Mesodermal cell (in vitro differentiated cells): Measurements from ENCODE around the gene RNF152.
A peak's percentile ranks its signal among the peaks of the same experiment; 100 is the strongest.

Experiments
- H3K27ac ChIP-seq: 2 replicates; pipeline ENCODE4 v1.7.0; 2013; ENCODE audit warnings: mild to moderate bottlenecking, low read depth, low read length, moderate library complexity; ENCODE audit not compliant: severe bottlenecking
- H3K36me3 ChIP-seq: 2 replicates; pipeline ENCODE4 v1.7.1; 2013; ENCODE audit warnings: mild to moderate bottlenecking, low read length, moderate library complexity; ENCODE audit not compliant: control insufficient read depth, insufficient read depth
- H3K4me1 ChIP-seq: one replicate; pipeline ENCODE4 v1.7.1; 2013; ENCODE audit warnings: mild to moderate bottlenecking, low read length; ENCODE audit not compliant: insufficient read depth, control insufficient read depth, poor library complexity, severe bottlenecking
- H3K4me3 ChIP-seq: 2 replicates; pipeline ENCODE4 v1.7.0; 2013; ENCODE audit warnings: low read length, control low read depth, mild to moderate bottlenecking; ENCODE audit not compliant: insufficient read depth, poor library complexity, severe bottlenecking; ENCODE audit errors: extremely low read depth
- H3K9me3 ChIP-seq: 2 replicates; pipeline ENCODE4 v1.7.1; 2013; ENCODE audit warnings: mild to moderate bottlenecking, low read length, moderate library complexity; ENCODE audit not compliant: control insufficient read depth
- WGBS, 2 experiments: methylation state at CpG; one replicate each; pipeline ENCODE4 v1.1.5; 2013; ENCODE audit warnings: missing lambda C conversion rate in 2 of 2; ENCODE audit not compliant: insufficient coverage in 2 of 2; 5-methylcytosine and 5-hydroxymethylcytosine counted together

Gene RNF152

GRCh38 chr18:61876899-61877298 is 15.9 kb downstream of the RNF152 start:
- Histone ChIP-seq H3K9me3 (peaks cover 2% of the 10 kb centered on the region), H3K27ac (no peak overlapping the region), H3K4me3 (no peak overlapping the region), H3K36me3 (peaks cover 28% of the 10 kb centered on the region), H3K4me1 (peaks cover 18% of the 10 kb centered on the region)
- WGBS, 2 experiments = 78 to 91% methylated on average over 1 to 4 of the region's 4 CpGs

- Histone ChIP-seq H3K36me3 (peaks cover 62% of the 10 kb centered on the region), H3K27ac (peak overlapping the region; percentile 84), H3K4me3 (no peak overlapping the region), H3K4me1 (peaks cover 37% of the 10 kb centered on the region), H3K9me3 (peaks cover 4% of the 10 kb centered on the region)
- WGBS, 2 experiments = 43 to 65% methylated on average over 3 to 5 of the region's 8 CpGs
Measured at GRCh38 chr18:61870151-61870550, 22.7 kb downstream of the RNF152 start.

DNA sequence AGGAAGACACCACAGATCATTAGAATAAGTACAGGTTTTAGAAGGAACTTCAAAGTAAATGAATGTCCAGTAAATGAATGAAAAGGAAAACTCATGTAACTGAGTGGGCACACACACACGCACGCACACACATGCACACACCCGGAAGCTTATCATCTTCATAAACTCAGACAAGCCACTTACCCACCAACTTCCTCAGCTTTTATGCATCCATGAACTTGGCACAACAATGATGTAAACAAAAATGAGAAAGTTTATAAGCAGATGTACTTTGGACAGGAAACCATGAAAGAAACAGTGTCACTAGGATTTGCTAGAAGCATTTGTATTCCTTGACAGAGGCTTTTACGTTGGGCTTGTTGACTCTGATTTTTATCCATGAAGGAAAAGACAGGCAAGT is 23.2 kb downstream of the RNF152 start:
- H3K9me3 ChIP-seq = peaks cover 4% of the 10 kb centered on the region
- no peak overlapping the region for H3K4me3 ChIP-seq
- H3K27ac ChIP-seq = peak overlapping the region; percentile 84
- peaks cover 66% of the 10 kb centered on the region for H3K36me3 ChIP-seq
- H3K4me1 ChIP-seq = peaks cover 37% of the 10 kb centered on the region
- WGBS, 2 experiments = 100% methylated on average over 1 of the region's 4 CpGs; no CpG with 5 or more reads in 1 of the 2 experiments

GRCh38 chr18:61865466-61866175 is 27.2 kb downstream of the RNF152 start:
- H3K27ac ChIP-seq = no peak overlapping the region
- H3K4me1 ChIP-seq = peaks cover 34% of the 10 kb centered on the region
- WGBS, 2 experiments = 83 to 93% methylated on average over 2 of the region's 3 CpGs
- no peak overlapping the region for H3K4me3 ChIP-seq
- peaks cover 76% of the 10 kb centered on the region for H3K36me3 ChIP-seq
- H3K9me3 ChIP-seq = no peaks in the 10 kb centered on the region

DNA sequence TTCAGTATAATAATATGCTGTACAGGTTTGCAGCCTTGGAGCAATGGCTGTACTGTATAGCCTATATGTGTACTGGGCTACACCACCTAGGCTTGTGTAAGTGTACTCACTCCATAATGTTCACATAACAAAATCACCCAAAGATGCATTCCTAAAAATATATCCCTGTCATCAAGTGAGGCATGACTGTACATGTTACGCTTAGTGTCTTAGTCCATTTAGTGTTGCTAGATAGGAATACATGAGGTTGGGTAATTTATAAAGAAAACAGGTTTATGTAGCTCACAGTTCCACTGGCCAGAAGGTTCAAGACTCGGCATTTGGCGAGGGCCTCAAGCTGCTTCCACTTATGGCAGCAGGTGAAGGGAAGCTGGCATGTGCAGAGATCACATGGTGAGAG is 31.4 kb downstream of the RNF152 start:
- Histone ChIP-seq H3K36me3 (peaks cover 71% of the 10 kb centered on the region), H3K4me1 (peaks cover 28% of the 10 kb centered on the region), H3K4me3 (no peak overlapping the region), H3K27ac (no peak overlapping the region), H3K9me3 (no peaks in the 10 kb centered on the region)
- WGBS, 2 experiments = 89 to 92% methylated on average over 2 of the region's 3 CpGs

- H3K4me1 ChIP-seq = peaks cover 24% of the 10 kb centered on the region
- 98% methylated on average over 4 of the region's 6 CpGs for WGBS, 2 experiments
- H3K27ac ChIP-seq = no peak overlapping the region
- no peaks in the 10 kb centered on the region for H3K9me3 ChIP-seq
- H3K36me3 ChIP-seq = peaks cover 66% of the 10 kb centered on the region
- H3K4me3 ChIP-seq = no peak overlapping the region
Measured at GRCh38 chr18:61860302-61860701, 32.5 kb downstream of the RNF152 start.

DNA sequence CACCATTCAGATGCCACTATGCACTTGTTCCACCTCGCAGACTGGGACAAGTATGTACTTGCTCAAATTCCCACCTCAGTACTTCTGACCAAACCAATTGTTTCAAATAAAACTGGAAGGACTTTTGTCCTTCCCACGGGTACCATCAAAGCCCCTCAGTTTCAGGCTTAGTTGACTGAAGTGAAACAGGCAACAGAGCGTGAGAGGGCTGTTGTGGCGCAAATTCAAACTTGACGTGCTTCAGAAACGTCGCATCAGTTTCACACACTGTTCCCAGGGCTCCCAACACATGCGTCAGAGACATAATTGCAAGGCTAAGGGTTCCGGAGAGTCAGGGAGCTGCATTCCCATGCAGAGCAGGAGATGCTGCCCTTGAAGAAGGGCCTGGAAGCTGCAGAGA is 33.7 kb downstream of the RNF152 start:
- Histone ChIP-seq H3K36me3 (peaks cover 63% of the 10 kb centered on the region), H3K27ac (no peak overlapping the region), H3K4me1 (peaks cover 35% of the 10 kb centered on the region), H3K4me3 (no peak overlapping the region), H3K9me3 (no peaks in the 10 kb centered on the region)
- WGBS, 2 experiments = 95 to 98% methylated on average over 7 to 9 of the region's 9 CpGs

DNA sequence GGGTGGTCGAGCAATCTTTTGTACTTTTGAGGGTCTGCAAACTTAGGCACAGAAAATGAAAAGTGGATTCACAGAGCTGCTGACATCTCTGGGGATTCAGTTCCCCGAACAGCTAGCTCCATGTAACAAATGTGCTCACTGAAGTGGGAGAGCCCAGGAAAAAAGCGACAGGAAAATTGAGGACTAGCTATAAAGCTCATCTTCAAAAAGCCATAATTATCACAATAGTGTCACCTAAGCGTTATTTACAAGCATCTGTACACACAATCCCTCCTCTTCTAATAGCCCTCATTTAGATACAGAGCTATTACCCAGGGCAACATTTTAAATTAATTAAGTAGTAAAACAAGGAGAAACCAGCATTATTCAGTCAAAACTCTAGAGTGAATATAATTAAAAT is 36.1 kb downstream of the RNF152 start:
- Histone ChIP-seq H3K27ac (no peak overlapping the region), H3K4me1 (peaks cover 37% of the 10 kb centered on the region), H3K9me3 (no peaks in the 10 kb centered on the region), H3K4me3 (no peak overlapping the region), H3K36me3 (peaks cover 58% of the 10 kb centered on the region)
- 90 to 94% methylated on average over 2 to 3 of the region's 4 CpGs for WGBS, 2 experiments

GRCh38 chr18:61855449-61856378 is 37.1 kb downstream of the RNF152 start:
- Histone ChIP-seq H3K4me1 (peaks cover 37% of the 10 kb centered on the region), H3K36me3 (peaks cover 58% of the 10 kb centered on the region), H3K27ac (no peak overlapping the region), H3K4me3 (no peak overlapping the region), H3K9me3 (no peaks in the 10 kb centered on the region)
- 95% methylated on average over 14 to 16 of the region's 19 CpGs for WGBS, 2 experiments

- Histone ChIP-seq H3K4me3 (no peak overlapping the region), H3K27ac (no peak overlapping the region), H3K4me1 (peaks cover 37% of the 10 kb centered on the region), H3K9me3 (no peaks in the 10 kb centered on the region), H3K36me3 (peaks cover 58% of the 10 kb centered on the region)
- 85 to 90% methylated on average over 7 to 8 of the region's 9 CpGs for WGBS, 2 experiments
Measured at GRCh38 chr18:61854578-61855448, 38.0 kb downstream of the RNF152 start.
